Astrocyte (in vitro differentiated cells and primary cell): ENCODE results near the gene PRKAG2. TPM values are rescaled to one million over a fixed set of nuclear protein-coding genes. Genes with fewer than 3 reads are reported as not detected.

Source experiments
- DNase-seq: peaks from one replicate; pipeline ENCODE4 v3.0.0-alpha.2; 2010; ENCODE audit warnings: low read depth
- FAIRE-seq: peaks from 2 replicates; lab custom pipeline; 2011; peaks lifted over from hg19 to GRCh38; lab: Jason Lieb, UNC
- H2AFZ ChIP-seq: 2 replicates; pipeline ENCODE4 v1.6.0; 2012; ENCODE audit warnings: low read depth, low read length, inconsistent platforms
- H3K27ac ChIP-seq: 2 replicates; pipeline ENCODE4 v1.5.1; 2011; ENCODE audit warnings: low read depth, low read length, inconsistent platforms
- H3K27me3 ChIP-seq: 2 replicates; pipeline ENCODE4 v1.6.0; 2011; ENCODE audit warnings: low read length, inconsistent platforms; ENCODE audit not compliant: insufficient read depth
- H3K36me3 ChIP-seq: 2 replicates; pipeline ENCODE4 v1.5.1; 2011; ENCODE audit warnings: low read length, inconsistent platforms; ENCODE audit not compliant: insufficient read depth
- H3K4me1 ChIP-seq: 2 replicates; pipeline ENCODE4 v1.5.1; 2011; ENCODE audit warnings: low read length, inconsistent platforms; ENCODE audit not compliant: insufficient read depth
- H3K4me2 ChIP-seq: 2 replicates; pipeline ENCODE4 v1.6.0; 2012; ENCODE audit warnings: low read length, inconsistent platforms
- H3K4me3 ChIP-seq: 2 replicates; pipeline ENCODE4 v1.5.1; 2011; ENCODE audit warnings: low read depth, mild to moderate bottlenecking, low read length, inconsistent platforms; ENCODE audit not compliant: insufficient read depth
- H3K79me2 ChIP-seq: 2 replicates; pipeline ENCODE4 v1.6.0; 2012; ENCODE audit warnings: mild to moderate bottlenecking, low read length, inconsistent platforms; ENCODE audit not compliant: insufficient read depth
- H3K9ac ChIP-seq: 2 replicates; pipeline ENCODE4 v1.6.0; 2012; ENCODE audit warnings: mild to moderate bottlenecking, low read length, inconsistent platforms
- H3K9me3 ChIP-seq: 2 replicates; pipeline ENCODE4 v1.5.1; 2012; ENCODE audit warnings: low read depth, mild to moderate bottlenecking, low read length, inconsistent platforms; ENCODE audit not compliant: insufficient read depth
- H4K20me1 ChIP-seq: 2 replicates; pipeline ENCODE4 v1.6.0; 2012; ENCODE audit warnings: low read length, inconsistent platforms; ENCODE audit not compliant: insufficient read depth
- H3K27ac Mint-ChIP-seq: one replicate; pipeline ENCODE4 v1.8.0; 2021; ENCODE audit warnings: mild to moderate bottlenecking, mixed read lengths; ENCODE audit not compliant: unreplicated experiment
- H3K27me3 Mint-ChIP-seq: one replicate; pipeline ENCODE4 v1.8.0; 2021; ENCODE audit warnings: low read depth, mixed read lengths; ENCODE audit not compliant: unreplicated experiment
- H3K36me3 Mint-ChIP-seq: one replicate; pipeline ENCODE4 v1.8.0; 2021; ENCODE audit warnings: low read depth, mixed read lengths; ENCODE audit not compliant: unreplicated experiment
- H3K4me1 Mint-ChIP-seq: one replicate; pipeline ENCODE4 v1.8.0; 2021; ENCODE audit warnings: low read depth, mixed read lengths; ENCODE audit not compliant: unreplicated experiment
- H3K4me3 Mint-ChIP-seq: one replicate; pipeline ENCODE4 v1.8.0; 2021; ENCODE audit warnings: mild to moderate bottlenecking, moderate library complexity, mixed read lengths; ENCODE audit not compliant: unreplicated experiment
- H3K9me3 Mint-ChIP-seq: one replicate; pipeline ENCODE4 v1.8.0; 2021; ENCODE audit warnings: mild to moderate bottlenecking, mixed read lengths; ENCODE audit not compliant: unreplicated experiment
- CTCF ChIP-seq: IDR thresholded peaks from 2 replicates; pipeline ENCODE4 v1.5.1; 2011; ENCODE audit warnings: low read depth, mild to moderate bottlenecking, inconsistent platforms, low read length, moderate library complexity; ENCODE audit not compliant: insufficient read depth
- EZH2 ChIP-seq: IDR thresholded peaks from 2 replicates; pipeline ENCODE4 v1.6.1; 2012; ENCODE audit warnings: mild to moderate bottlenecking, low read length, inconsistent platforms; ENCODE audit not compliant: insufficient read depth
- total RNA-seq: library from RNA; stranded (reverse); gene quantifications from 2 replicates; pipeline ENCODE4 v1.2.1, GENCODE V29; 2021

The PRKAG2 gene
- total RNA-seq, 1 donor from 2014 or later, result 40.7 TPM

- Histone ChIP-seq H4K20me1 (no peaks in the 10 kb centered on the region), H3K9ac (no peak overlapping the region), H3K4me1 (peaks cover 16% of the 10 kb centered on the region), H3K27me3 (peaks cover 2% of the 10 kb centered on the region), H3K4me3 (no peak overlapping the region), H3K79me2 (no peaks in the 10 kb centered on the region), H3K4me2 (no peak overlapping the region), H3K27ac (no peak overlapping the region), H3K9me3 (no peaks in the 10 kb centered on the region), H2AFZ (no peak overlapping the region), H3K36me3 (no peaks in the 10 kb centered on the region)
- Mint-ChIP-seq H3K9me3 (no peaks in the 10 kb centered on the region), H3K4me3 (no peak overlapping the region), H3K36me3 (no peaks in the 10 kb centered on the region), H3K4me1 (peaks cover 7% of the 10 kb centered on the region), H3K27me3 (peaks cover 24% of the 10 kb centered on the region), H3K27ac (no peak overlapping the region)
- FAIRE-seq (no peak), DNase-seq (no peak)
- no peak for TF ChIP-seq EZH2
- TF ChIP-seq CTCF, result no peak
Measured at GRCh38 chr7:151840088-151840910, 36.6 kb downstream of the PRKAG2 start.

GRCh38 chr7:151839451-151839921 lies 37.4 kb downstream of the PRKAG2 start:
- peaks cover 8% of the 10 kb centered on the region for H3K4me1 ChIP-seq
- no peaks in the 10 kb centered on the region for H3K36me3 ChIP-seq
- no peak overlapping the region for H3K27ac Mint-ChIP-seq
- H3K36me3 Mint-ChIP-seq, result no peaks in the 10 kb centered on the region
- H3K4me1 Mint-ChIP-seq, result peaks cover 7% of the 10 kb centered on the region
- H3K4me3 Mint-ChIP-seq, result no peak overlapping the region
- TF ChIP-seq CTCF, result no peak
- TF ChIP-seq EZH2, result no peak
- H3K27me3 ChIP-seq, result peaks cover 5% of the 10 kb centered on the region
- FAIRE-seq (no peak), DNase-seq (no peak)
- no peak overlapping the region for H3K27ac ChIP-seq
- no peaks in the 10 kb centered on the region for H3K79me2 ChIP-seq
- peaks cover 22% of the 10 kb centered on the region for H3K27me3 Mint-ChIP-seq
- no peak overlapping the region for H3K4me2 ChIP-seq
- no peaks in the 10 kb centered on the region for H4K20me1 ChIP-seq
- no peak overlapping the region for H3K9ac ChIP-seq
- no peak overlapping the region for H3K4me3 ChIP-seq
- H3K9me3 ChIP-seq, result no peaks in the 10 kb centered on the region
- H3K9me3 Mint-ChIP-seq, result no peaks in the 10 kb centered on the region
- no peak overlapping the region for H2AFZ ChIP-seq

- Histone ChIP-seq H3K4me1 (peaks cover 4% of the 10 kb centered on the region), H4K20me1 (no peaks in the 10 kb centered on the region), H3K27me3 (peaks cover 5% of the 10 kb centered on the region), H3K9ac (no peak overlapping the region), H3K36me3 (no peaks in the 10 kb centered on the region), H3K79me2 (no peaks in the 10 kb centered on the region), H3K27ac (no peak overlapping the region), H3K4me2 (no peak overlapping the region), H3K4me3 (no peak overlapping the region), H2AFZ (no peak overlapping the region), H3K9me3 (no peaks in the 10 kb centered on the region)
- Mint-ChIP-seq H3K4me1 (peaks cover 7% of the 10 kb centered on the region), H3K9me3 (no peaks in the 10 kb centered on the region), H3K27ac (no peak overlapping the region), H3K36me3 (no peaks in the 10 kb centered on the region), H3K27me3 (peaks cover 18% of the 10 kb centered on the region), H3K4me3 (no peak overlapping the region)
- no peak for DNase-seq
- TF ChIP-seq CTCF (no peak), EZH2 (no peak)
- FAIRE-seq, result no peak
Measured at GRCh38 chr7:151838861-151839381, 38.0 kb downstream of the PRKAG2 start.
